Right lobe of liver (tissue), 4 donors: ENCODE results near the gene SOWAHB.

Experiments
- CTCF ChIP-seq, 4 donors: fragments of 200-600 bp in 3 of 4; fragments of 450-650 bp in 1 of 4; IDR thresholded peaks; one replicate each; pipeline versions ENCODE4 v1.5.1 to v1.8.0; 2016 to 2022; ENCODE audit warnings: antibody characterized with exemption in 4 of 4, mild to moderate bottlenecking in 2 of 4
- POLR2A ChIP-seq: fragments of 450-650 bp; IDR thresholded peaks from one replicate; pipeline ENCODE4 v1.6.1; 2017; ENCODE audit warnings: antibody characterized with exemption, mild to moderate bottlenecking
- donor health status: DM: no; HTN: no; CAD: no.
- donor health status: DM: no; HTN: no; CAD: no.
- donor health status: DM: no; HTN: yes; CAD: no.

- TF ChIP-seq CTCF (IDR thresholded peaks at IDR 0.05) (no peak), POLR2A (no peak)
Measured at GRCh38 chr4:76898949-76899645, 1.2 kb upstream of the SOWAHB start.
